A549 (cell line): Measurements from ENCODE around the gene CATSPER4.

Experiments used
- CEBPB ChIP-seq, 2 experiments: fragments of >200 bp in 1 of 2; sonication (Bioruptor Twin) in 1 of 2; formaldehyde crosslinking in 1 of 2; IDR thresholded peaks; 2 replicates each; pipeline ENCODE4 v1.6.1; 2012 to 2016
- CTCF ChIP-seq: fragments of >200 bp; sonication (Bioruptor Twin); formaldehyde crosslinking; IDR thresholded peaks from 3 replicates; pipeline ENCODE4 v1.5.1; 2016
- MAFK ChIP-seq: fragments of 450-650 bp; IDR thresholded peaks from 2 replicates; pipeline ENCODE4 v1.6.1; 2014; ENCODE audit not compliant: partially characterized antibody
- MAZ ChIP-seq: fragments of 150-350 bp; IDR thresholded peaks from 2 replicates; pipeline ENCODE4 v1.6.1; 2014; ENCODE audit warnings: antibody characterized with exemption, low read depth, low read length, borderline replicate concordance
- MYC ChIP-seq: IDR thresholded peaks from 2 replicates; pipeline ENCODE4 v1.6.1; 2012; ENCODE audit warnings: mild to moderate bottlenecking, inconsistent platforms, low read length, improper control_type of control experiment, borderline replicate concordance
- POLR2A ChIP-seq: IDR thresholded peaks from 2 replicates; pipeline ENCODE4 v1.6.1; 2012; ENCODE audit warnings: mild to moderate bottlenecking, low read length
- RAD21 ChIP-seq, 2 experiments: fragments of >200 bp in 1 of 2; sonication (Bioruptor Twin) in 1 of 2; formaldehyde crosslinking in 1 of 2; IDR thresholded peaks in 1 of 2; conservative IDR thresholded peaks in 1 of 2; 2 replicates in 1 of 2; 3 replicates in 1 of 2; pipeline ENCODE4 v1.6.1; 2012 to 2018; ENCODE audit warnings: inconsistent platforms in 1 of 2
- SREBF2 ChIP-seq: fragments of 450-650 bp; IDR thresholded peaks from 2 replicates; pipeline ENCODE4 v1.6.1; 2014; ENCODE audit warnings: mild to moderate bottlenecking, moderate library complexity
- TF ChIP-seq, protein P1 (sequence below): fragments of >200 bp; sonication (Bioruptor Twin); formaldehyde crosslinking; IDR thresholded peaks from 3 replicates; pipeline ENCODE4 v1.6.1; 2016

- TF ChIP-seq CTCF (no peak), POLR2A (no peak), CEBPB (IDR thresholded peaks at IDR 0.05) (no peak), RAD21 (conservative IDR thresholded peaks at IDR 0.05 in 1 of 2, IDR thresholded peaks at IDR 0.05 in 1 of 2) (no peak), MAZ (no peak), SREBF2 (no peak), MAFK (no peak), MYC (no peak)
- TF ChIP-seq, protein P1, sequence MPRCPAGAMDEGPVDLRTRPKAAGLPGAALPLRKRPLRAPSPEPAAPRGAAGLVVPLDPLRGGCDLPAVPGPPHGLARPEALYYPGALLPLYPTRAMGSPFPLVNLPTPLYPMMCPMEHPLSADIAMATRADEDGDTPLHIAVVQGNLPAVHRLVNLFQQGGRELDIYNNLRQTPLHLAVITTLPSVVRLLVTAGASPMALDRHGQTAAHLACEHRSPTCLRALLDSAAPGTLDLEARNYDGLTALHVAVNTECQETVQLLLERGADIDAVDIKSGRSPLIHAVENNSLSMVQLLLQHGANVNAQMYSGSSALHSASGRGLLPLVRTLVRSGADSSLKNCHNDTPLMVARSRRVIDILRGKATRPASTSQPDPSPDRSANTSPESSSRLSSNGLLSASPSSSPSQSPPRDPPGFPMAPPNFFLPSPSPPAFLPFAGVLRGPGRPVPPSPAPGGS: no peak
Measured at GRCh38 chr1:26158271-26158907, 32.0 kb upstream of the CATSPER4 start.
